Activated gamma-delta T cell treated with anti-CD3 and anti-CD28 coated beads, Interleukin-2, amount 50 U/mL, for 16 hours (primary cell): ENCODE measurements around the gene KIZ.
"Not testable (repeated sequence)": the region's sequence is repeated elsewhere in the genome, so short reads cannot be mapped to it uniquely, and the experiment has no call there.

Experiments
- DNase-seq: peaks from one replicate; pipeline ENCODE4 v3.0.0-alpha.2; 2020; ENCODE audit warnings: low read depth

Gene KIZ

GRCh38 chr20:21137078-21137477, 11.2 kb downstream of the KIZ start:
- no peak for DNase-seq

- DNase-seq, result no peak
Observed at GRCh38 chr20:21139881-21140566, 14.1 kb downstream of the KIZ start.

DNA sequence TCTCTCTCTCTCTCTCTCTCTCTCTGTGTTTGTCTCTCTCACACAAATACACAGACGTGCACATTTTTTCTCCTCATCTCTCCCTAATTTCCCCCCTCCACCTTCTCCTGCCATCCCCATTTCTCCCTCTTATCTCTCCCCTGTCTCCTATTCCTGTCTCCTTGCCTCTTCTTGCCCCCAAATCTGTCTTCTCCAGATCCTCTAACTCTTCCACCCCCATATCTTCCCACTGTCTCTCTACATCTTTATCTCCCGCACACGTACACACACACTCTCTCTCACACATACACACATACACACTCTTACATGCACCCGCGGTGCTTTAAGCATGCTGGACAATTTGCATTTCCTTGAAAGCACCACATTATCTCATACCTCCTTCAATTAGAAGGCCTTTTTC, 15.9 kb downstream of the KIZ start:
- no peak for DNase-seq

GRCh38 chr20:21143194-21143890, 17.5 kb downstream of the KIZ start:
- DNase-seq, result no peak

- no peak for DNase-seq
Observed at GRCh38 chr20:21145424-21145823, 19.5 kb downstream of the KIZ start.

DNA sequence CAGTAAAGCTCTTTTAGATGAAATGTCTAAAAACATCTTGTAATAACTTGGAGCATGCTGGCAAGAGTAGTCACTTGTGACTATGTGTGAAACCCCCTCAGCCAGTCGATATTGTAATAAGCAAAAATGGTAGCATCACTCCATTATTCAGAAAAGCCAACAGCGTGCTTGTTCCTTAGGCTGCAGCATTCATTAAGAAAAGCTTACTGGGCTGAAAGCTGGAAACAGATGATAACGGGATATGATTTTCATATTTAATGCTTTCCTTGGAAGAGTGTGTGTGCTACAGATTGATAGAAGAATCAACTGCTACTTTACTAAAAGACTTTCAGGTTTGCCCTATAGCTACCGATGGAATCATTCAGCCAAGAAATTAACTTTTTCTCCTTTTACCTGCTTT, 20.3 kb downstream of the KIZ start:
- no peak for DNase-seq

- DNase-seq, result no peak
Observed at GRCh38 chr20:21147593-21147992, 21.7 kb downstream of the KIZ start.

DNA sequence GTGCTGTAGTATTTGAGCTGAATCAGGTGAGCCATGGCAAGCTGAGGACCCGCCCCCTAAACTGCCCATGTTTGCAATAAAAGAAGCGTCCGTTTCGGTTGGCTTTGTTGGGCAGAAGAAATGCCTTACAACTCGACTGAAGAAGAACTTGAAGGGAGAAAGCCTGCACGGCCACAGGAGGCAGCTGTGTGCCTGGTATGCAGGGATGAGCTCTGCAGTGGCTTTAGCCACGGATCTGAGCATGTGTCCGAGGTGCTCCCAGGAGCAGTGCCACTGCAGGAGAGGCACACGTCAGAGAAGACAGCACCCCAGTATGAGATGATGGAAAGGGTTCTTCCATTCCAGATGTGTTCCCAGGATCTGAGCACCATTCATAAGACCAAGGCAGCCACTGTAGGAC, 23.5 kb downstream of the KIZ start:
- no peak for DNase-seq

- DNase-seq, result no peak
Observed at GRCh38 chr20:21151791-21152190, 25.9 kb downstream of the KIZ start.

DNA sequence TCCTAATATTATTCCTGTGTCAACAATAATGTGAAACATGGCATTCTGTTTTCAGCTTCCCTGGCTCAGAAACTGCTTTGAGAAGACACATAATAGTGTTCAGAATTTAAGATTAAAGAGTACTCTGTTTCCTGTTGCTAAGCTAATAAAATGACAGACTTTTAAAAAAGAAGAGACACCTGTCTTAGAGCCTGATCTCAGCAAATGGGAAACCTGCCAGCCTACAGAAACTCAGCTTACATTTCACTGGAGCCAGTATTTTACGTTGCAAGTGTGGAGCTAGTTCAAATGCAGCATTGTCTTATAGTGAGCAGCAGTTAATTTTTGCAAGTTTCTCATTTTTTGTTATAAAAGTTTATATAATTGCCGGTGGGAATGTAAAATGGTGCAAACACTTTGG, 28.8 kb downstream of the KIZ start:
- DNase-seq, result no peak

- no peak for DNase-seq
Observed at GRCh38 chr20:21155268-21155667, 29.4 kb downstream of the KIZ start.

DNA sequence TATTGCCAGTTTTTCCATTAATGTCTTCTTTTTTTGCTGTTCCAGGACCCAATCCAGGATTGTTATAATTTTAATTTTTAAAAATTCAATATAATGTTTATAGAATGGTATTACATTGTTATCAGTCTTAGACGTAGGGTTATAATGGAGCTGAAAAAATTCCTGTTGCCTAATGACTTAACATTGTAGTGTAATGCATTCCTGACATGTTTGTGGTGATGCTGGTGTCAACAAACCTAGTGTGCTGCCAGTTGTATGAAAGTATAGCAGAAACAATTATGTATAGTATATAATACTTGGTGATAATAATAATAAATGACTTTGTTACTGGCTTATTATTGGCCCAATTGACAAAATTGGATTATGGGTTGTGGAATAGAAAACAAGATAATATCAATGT, 30.4 kb downstream of the KIZ start:
- DNase-seq, result no peak

DNA sequence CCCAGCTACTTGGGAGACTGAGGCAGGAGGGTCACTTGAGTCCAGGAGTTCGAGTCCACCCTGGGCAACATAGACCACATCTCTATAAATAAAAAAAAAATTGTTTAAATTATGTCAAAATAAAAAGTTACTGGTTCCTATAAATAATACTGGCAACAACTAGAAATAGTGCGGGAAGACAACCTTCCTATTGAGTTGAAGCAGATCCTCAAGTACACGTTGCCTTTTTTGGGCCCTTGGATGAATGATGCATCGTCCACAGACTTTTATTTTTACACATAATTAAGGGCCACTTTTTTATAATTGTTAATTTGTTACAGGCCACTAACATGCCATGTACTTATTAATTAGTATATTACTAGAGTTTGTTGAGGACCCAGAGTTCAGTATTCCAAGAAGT, 31.1 kb downstream of the KIZ start:
- no peak for DNase-seq

DNA sequence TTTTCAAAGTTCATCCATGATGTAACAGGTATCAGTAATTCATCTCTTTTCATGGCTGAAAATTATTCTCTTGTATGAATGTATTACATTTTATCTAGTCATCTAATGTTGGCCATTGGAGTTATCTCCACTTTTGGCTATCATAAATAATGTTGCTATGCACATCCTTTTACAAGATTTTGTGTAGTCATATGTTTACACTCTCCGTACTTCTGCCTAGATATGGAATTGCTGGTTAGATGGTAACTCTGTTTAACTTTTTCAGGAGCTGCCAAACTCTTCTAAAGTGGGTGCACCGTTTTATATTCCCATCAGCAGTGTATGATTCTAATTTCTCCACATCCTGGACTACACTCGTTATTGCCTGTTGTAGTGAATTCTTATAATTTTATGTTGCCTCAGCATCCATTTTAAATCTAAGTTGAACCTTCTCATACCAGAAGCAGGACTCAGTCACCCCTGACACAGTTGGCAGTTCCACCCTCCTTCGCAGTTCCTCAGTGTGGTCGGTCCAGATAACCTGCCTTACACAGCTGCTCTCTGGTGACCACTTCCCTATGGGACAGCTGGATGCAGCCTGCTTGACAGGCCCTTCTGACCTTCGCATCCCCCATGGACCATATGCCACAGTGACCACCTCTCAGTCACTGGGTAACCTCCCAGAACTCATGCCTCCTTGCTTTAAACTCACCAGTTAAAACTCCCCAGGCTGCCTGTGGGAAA, 33.9 kb downstream of the KIZ start:
- no peak for DNase-seq

GRCh38 chr20:21161926-21162325, 36.0 kb downstream of the KIZ start:
- DNase-seq, result no peak

GRCh38 chr20:21162631-21163030, 36.7 kb downstream of the KIZ start:
- DNase-seq, result no peak

DNA sequence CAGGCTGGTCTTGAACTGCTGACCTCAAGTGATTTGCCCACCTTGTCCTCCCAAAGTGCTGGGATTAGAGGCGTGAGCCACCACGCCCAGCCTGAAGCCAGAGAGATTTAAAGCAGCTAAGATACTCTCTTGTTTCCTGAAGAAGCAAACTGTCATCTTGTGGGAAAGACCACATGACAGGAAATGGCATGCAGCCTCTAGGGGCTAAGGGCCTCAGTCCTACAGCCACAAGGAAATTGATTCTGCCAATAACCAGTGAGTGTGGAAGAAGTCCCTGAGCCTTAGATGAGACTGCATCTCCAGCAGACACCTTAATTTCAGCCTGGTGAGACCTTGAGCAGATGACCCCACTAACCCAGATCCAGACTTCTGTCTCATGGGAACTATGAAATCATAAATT, 40.9 kb downstream of the KIZ start:
- DNase-seq, result no peak

- DNase-seq, result no peak
Observed at GRCh38 chr20:21167261-21167660, 41.4 kb downstream of the KIZ start.

- DNase-seq, result not testable (repeated sequence)
Observed at GRCh38 chr20:21168061-21168460, 42.2 kb downstream of the KIZ start.

GRCh38 chr20:21172626-21173025, 46.7 kb downstream of the KIZ start:
- no peak for DNase-seq

GRCh38 chr20:21173485-21173884, 47.6 kb downstream of the KIZ start:
- no peak for DNase-seq

DNA sequence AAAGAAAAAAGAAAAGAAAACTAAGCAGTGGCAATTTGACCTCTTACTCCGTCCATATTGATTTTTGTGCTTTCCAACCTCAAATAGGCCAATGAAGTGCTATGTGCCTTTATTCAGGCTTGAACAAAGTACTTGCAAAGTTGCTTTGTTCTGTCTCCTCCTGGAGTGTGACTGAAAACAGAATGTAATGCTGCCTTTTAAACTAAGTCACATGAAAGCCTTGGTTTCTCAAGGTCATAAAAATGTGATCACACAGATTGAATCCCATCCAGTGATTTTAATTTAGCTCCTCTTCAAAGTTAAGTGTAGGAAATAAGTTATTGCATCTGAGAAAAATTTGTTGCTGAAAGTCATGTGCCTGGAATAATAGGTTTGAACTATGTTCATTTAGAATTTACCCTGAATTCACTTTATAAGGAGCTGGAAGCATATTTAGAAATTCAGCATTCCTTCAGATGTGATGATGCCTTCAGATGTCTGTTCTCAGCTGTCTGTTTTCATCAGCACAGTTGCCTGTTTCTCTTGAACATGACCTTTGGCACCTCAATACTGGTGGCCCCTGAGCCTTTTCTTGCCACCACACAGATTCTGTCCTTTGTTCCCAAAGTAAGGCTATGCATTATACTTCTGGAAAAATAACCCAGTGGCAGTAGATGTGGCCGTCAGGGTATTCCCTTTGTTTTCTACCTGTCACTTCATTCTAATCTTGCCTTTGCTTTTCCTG, 48.8 kb downstream of the KIZ start:
- no peak for DNase-seq

DNA sequence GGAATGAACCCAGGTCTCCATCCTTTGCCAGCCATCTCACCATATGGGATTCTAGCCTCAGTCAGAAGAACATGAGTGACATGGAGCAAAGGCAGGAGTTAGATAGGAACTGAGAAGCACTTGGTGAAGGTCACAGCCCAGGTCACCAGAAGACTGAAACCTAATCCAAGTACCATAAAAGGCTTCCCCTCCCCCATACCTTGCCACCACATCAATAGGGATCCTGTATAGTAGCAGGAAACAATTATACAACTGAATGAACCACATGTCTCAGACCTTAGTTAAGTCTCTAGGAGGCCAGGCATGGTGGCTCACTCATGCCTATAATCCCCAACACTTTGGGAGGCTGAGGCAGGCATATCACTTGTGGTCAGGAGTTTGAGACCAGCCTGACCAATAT, 49.6 kb downstream of the KIZ start:
- DNase-seq, result no peak
